ENCODE data around the gene NIP7. TPM values are rescaled to one million over a fixed set of nuclear protein-coding genes. Genes with fewer than 3 reads are reported as not detected.

Gene NIP7
- total and polyA plus RNA-seq, 2 experiments from 2014 or later, result 30.4 to 47.4 TPM

DNA sequence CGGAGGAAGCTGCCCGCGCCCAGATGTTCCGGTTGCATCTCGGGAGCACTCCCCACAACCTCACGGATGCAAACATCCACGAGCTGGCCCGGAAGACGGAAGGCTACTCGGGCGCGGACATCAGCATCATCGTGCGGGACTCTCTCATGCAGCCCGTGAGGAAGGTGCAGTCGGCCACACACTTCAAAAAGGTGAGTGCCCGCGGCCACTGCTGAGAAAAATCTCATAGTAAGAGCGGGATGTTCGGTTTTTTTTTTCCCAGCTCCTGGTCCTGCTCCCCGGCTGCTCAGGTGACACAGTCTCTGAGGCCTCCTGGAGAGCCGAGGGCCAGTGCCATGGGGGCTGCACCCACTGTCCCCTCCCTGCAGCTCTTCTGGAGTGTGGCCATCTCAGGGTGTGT, 18.5 kb upstream of the NIP7 start:
- H3K27me3 ChIP-seq (ENCODE audit: insufficient read depth), result no peaks in the 10 kb centered on the region
- Mint-ChIP-seq H3K27ac (no peak overlapping the region), H3K4me1 (no peaks in the 10 kb centered on the region; the same call in 2 of the 3 replicates), H3K36me3 (ENCODE audit: low read depth) (peaks cover 86% of the 10 kb centered on the region), H3K9me3 (no peaks in the 10 kb centered on the region), H3K27me3 (ENCODE audit: insufficient read depth, low read depth, poor library complexity) (peaks cover 14% of the 10 kb centered on the region), H3K4me3 (no peak overlapping the region)
- H2AFZ ChIP-seq, result no peak overlapping the region
- no peak for ATAC-seq
- DNase-seq (ENCODE audit: low spot score), result no peak
- H3K79me2 ChIP-seq (replicated peaks; ENCODE audit: insufficient read depth), result peaks cover 17% of the 10 kb centered on the region
- H3K4me3 ChIP-seq, result no peak overlapping the region
- H3K27ac ChIP-seq (ENCODE audit: low read depth), result no peak overlapping the region
- peaks cover 4% of the 10 kb centered on the region for H3K36me3 ChIP-seq (ENCODE audit: insufficient read depth)
- peaks cover 24% of the 10 kb centered on the region for H4K20me1 ChIP-seq (replicated peaks; ENCODE audit: insufficient read depth)
- H3K4me2 ChIP-seq, result no peak overlapping the region
- no peak for TF ChIP-seq STAT1 (IDR thresholded peaks at IDR 0.05; ENCODE audit: unreplicated experiment)
- TF ChIP-seq CREB1 (CRISPR knock-in tag; IDR thresholded peaks at IDR 0.05; ENCODE audit: low read depth), result no peak
- no peak for TF ChIP-seq NANOG (IDR thresholded peaks at IDR 0.05; ENCODE audit: borderline replicate concordance)
- TF ChIP-seq, protein P1, sequence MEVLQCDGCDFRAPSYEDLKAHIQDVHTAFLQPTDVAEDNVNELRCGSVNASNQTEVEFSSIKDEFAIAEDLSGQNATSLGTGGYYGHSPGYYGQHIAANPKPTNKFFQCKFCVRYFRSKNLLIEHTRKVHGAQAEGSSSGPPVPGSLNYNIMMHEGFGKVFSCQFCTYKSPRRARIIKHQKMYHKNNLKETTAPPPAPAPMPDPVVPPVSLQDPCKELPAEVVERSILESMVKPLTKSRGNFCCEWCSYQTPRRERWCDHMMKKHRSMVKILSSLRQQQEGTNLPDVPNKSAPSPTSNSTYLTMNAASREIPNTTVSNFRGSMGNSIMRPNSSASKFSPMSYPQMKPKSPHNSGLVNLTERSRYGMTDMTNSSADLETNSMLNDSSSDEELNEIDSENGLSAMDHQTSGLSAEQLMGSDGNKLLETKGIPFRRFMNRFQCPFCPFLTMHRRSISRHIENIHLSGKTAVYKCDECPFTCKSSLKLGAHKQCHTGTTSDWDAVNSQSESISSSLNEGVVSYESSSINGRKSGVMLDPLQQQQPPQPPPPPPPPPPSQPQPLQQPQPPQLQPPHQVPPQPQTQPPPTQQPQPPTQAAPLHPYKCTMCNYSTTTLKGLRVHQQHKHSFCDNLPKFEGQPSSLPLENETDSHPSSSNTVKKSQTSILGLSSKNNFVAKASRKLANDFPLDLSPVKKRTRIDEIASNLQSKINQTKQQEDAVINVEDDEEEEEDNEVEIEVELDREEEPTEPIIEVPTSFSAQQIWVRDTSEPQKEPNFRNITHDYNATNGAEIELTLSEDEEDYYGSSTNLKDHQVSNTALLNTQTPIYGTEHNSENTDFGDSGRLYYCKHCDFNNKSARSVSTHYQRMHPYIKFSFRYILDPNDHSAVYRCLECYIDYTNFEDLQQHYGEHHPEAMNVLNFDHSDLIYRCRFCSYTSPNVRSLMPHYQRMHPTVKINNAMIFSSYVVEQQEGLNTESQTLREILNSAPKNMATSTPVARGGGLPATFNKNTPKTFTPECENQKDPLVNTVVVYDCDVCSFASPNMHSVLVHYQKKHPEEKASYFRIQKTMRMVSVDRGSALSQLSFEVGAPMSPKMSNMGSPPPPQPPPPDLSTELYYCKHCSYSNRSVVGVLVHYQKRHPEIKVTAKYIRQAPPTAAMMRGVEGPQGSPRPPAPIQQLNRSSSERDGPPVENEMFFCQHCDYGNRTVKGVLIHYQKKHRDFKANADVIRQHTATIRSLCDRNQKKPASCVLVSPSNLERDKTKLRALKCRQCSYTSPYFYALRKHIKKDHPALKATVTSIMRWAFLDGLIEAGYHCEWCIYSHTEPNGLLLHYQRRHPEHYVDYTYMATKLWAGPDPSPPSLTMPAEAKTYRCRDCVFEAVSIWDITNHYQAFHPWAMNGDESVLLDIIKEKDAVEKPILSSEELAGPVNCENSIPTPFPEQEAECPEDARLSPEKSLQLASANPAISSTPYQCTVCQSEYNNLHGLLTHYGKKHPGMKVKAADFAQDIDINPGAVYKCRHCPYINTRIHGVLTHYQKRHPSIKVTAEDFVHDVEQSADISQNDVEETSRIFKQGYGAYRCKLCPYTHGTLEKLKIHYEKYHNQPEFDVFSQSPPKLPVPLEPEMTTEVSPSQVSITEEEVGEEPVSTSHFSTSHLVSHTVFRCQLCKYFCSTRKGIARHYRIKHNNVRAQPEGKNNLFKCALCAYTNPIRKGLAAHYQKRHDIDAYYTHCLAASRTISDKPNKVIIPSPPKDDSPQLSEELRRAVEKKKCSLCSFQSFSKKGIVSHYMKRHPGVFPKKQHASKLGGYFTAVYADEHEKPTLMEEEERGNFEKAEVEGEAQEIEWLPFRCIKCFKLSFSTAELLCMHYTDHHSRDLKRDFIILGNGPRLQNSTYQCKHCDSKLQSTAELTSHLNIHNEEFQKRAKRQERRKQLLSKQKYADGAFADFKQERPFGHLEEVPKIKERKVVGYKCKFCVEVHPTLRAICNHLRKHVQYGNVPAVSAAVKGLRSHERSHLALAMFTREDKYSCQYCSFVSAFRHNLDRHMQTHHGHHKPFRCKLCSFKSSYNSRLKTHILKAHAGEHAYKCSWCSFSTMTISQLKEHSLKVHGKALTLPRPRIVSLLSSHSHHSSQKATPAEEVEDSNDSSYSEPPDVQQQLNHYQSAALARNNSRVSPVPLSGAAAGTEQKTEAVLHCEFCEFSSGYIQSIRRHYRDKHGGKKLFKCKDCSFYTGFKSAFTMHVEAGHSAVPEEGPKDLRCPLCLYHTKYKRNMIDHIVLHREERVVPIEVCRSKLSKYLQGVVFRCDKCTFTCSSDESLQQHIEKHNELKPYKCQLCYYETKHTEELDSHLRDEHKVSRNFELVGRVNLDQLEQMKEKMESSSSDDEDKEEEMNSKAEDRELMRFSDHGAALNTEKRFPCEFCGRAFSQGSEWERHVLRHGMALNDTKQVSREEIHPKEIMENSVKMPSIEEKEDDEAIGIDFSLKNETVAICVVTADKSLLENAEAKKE (CRISPR knock-in tag; IDR thresholded peaks at IDR 0.05), result no peak
- no peak for TF ChIP-seq ZNF114 (CRISPR knock-in tag; IDR thresholded peaks at IDR 0.05)
- TF ChIP-seq EZH2phosphoT487 (IDR thresholded peaks at IDR 0.05; ENCODE audit: unreplicated experiment), result no peak
- TF ChIP-seq ZNF331 (CRISPR knock-in tag; IDR thresholded peaks at IDR 0.05; ENCODE audit: low read depth), result no peak
- no peak for TF ChIP-seq POLR2AphosphoS5 (IDR thresholded peaks at IDR 0.05; ENCODE audit: low read depth)
- H3F3A ChIP-seq (replicated peaks; ENCODE audit: low read depth), result peaks cover 8% of the 10 kb centered on the region; the same call in 1 of the 2 replicates
- no peaks in the 10 kb centered on the region for H3K9me2 ChIP-seq (ENCODE audit: insufficient read depth)
- no peaks in the 10 kb centered on the region for H3K4me1 ChIP-seq (ENCODE audit: insufficient read depth)
